HEK293T (cell line): ENCODE data around the gene LRP2.

Experiments
- ARNT ChIP-seq: fragments of 450-650 bp; IDR thresholded peaks from 2 replicates; pipeline ENCODE4 v1.6.1; 2017; ENCODE audit warnings: mild to moderate bottlenecking
- BHLHE40 ChIP-seq: fragments of 450-650 bp; IDR thresholded peaks from 2 replicates; pipeline ENCODE4 v1.6.1; 2016; ENCODE audit warnings: mild to moderate bottlenecking, moderate library complexity, borderline replicate concordance
- CTBP1 ChIP-seq: fragments of 450-650 bp; IDR thresholded peaks from 2 replicates; pipeline ENCODE4 v1.6.1; 2016; ENCODE audit warnings: borderline replicate concordance
- FOXK2 ChIP-seq: fragments of 450-650 bp; IDR thresholded peaks from 2 replicates; pipeline ENCODE4 v1.6.1; 2016; ENCODE audit warnings: mild to moderate bottlenecking
- HDGF ChIP-seq: fragments of 450-650 bp; IDR thresholded peaks from 2 replicates; pipeline ENCODE4 v1.6.1; 2017; ENCODE audit warnings: antibody characterized with exemption, borderline replicate concordance
- LEF1 ChIP-seq: fragments of 450-650 bp; IDR thresholded peaks from 2 replicates; pipeline ENCODE4 v1.6.1; 2017; ENCODE audit warnings: mild to moderate bottlenecking, borderline replicate concordance
- NFRKB ChIP-seq: fragments of 450-650 bp; IDR thresholded peaks from 2 replicates; pipeline ENCODE4 v1.6.1; 2016; ENCODE audit warnings: mild to moderate bottlenecking, moderate library complexity
- PKNOX1 ChIP-seq: fragments of 450-650 bp; IDR thresholded peaks from 2 replicates; pipeline ENCODE4 v1.6.1; 2016
- TARDBP ChIP-seq: fragments of 450-650 bp; IDR thresholded peaks from 2 replicates; pipeline ENCODE4 v1.6.1; 2016
- ZNF384 ChIP-seq: fragments of 450-650 bp; IDR thresholded peaks from 2 replicates; pipeline ENCODE4 v1.6.1; 2016

- TF ChIP-seq BHLHE40 = no peak
- TF ChIP-seq HDGF = no peak
- TF ChIP-seq NFRKB = no peak
- no peak for TF ChIP-seq PKNOX1
- no peak for TF ChIP-seq ZNF384
- no peak for TF ChIP-seq ARNT
- no peak for TF ChIP-seq FOXK2
- TF ChIP-seq TARDBP = no peak
- TF ChIP-seq CTBP1 = no peak
- TF ChIP-seq LEF1 = no peak
Measured at GRCh38 chr2:169222665-169223064, 139.7 kb downstream of the LRP2 start.
